CD4-positive, alpha-beta T cell treated with Interleukin-4 for 4 hours (primary cell): ENCODE results near the gene SNX24.
"Not testable (repeated sequence)": the region's sequence is repeated elsewhere in the genome, so short reads cannot be mapped to it uniquely, and the experiment has no call there.

Experiments used
- DNase-seq: peaks from one replicate; pipeline ENCODE4 v3.0.0-alpha.2; 2020

SNX24 gene

GRCh38 chr5:122874179-122874875, 28.9 kb downstream of the SNX24 start:
- no peak for DNase-seq

GRCh38 chr5:122877518-122877917, 32.1 kb downstream of the SNX24 start:
- no peak for DNase-seq

GRCh38 chr5:122879076-122879475, 33.7 kb downstream of the SNX24 start:
- no peak for DNase-seq

GRCh38 chr5:122880170-122880689, 34.8 kb downstream of the SNX24 start:
- no peak for DNase-seq

GRCh38 chr5:122880749-122881148, 35.3 kb downstream of the SNX24 start:
- no peak for DNase-seq

- no peak for DNase-seq
These were observed 37.4 kb downstream of the SNX24 start for GRCh38 chr5:122882831-122883230.

GRCh38 chr5:122885045-122885517, 39.7 kb downstream of the SNX24 start:
- no peak for DNase-seq

GRCh38 chr5:122885891-122886290, 40.5 kb downstream of the SNX24 start:
- DNase-seq, result no peak

GRCh38 chr5:122895141-122895540, 49.7 kb downstream of the SNX24 start:
- no peak for DNase-seq

- no peak for DNase-seq
These were observed 51.3 kb downstream of the SNX24 start for GRCh38 chr5:122896598-122897282.

- no peak for DNase-seq
These were observed 51.8 kb downstream of the SNX24 start for GRCh38 chr5:122897283-122897602.

GRCh38 chr5:122901346-122901745, 55.9 kb downstream of the SNX24 start:
- no peak for DNase-seq

GRCh38 chr5:122902263-122902662, 56.9 kb downstream of the SNX24 start:
- no peak for DNase-seq

- DNase-seq, result no peak
These were observed 61.4 kb downstream of the SNX24 start for GRCh38 chr5:122906768-122907167.

GRCh38 chr5:122907276-122907675, 61.9 kb downstream of the SNX24 start:
- DNase-seq, result no peak

- DNase-seq, result no peak
These were observed 62.7 kb downstream of the SNX24 start for GRCh38 chr5:122908108-122908507.

GRCh38 chr5:122908662-122909061, 63.2 kb downstream of the SNX24 start:
- no peak for DNase-seq

- DNase-seq, result no peak
These were observed 64.2 kb downstream of the SNX24 start for GRCh38 chr5:122909470-122910100.

GRCh38 chr5:122913436-122913835, 68.0 kb downstream of the SNX24 start:
- not testable (repeated sequence) for DNase-seq

GRCh38 chr5:122915717-122916461, 70.5 kb downstream of the SNX24 start:
- no peak for DNase-seq

- DNase-seq, result no peak
These were observed 71.1 kb downstream of the SNX24 start for GRCh38 chr5:122916490-122916889.

GRCh38 chr5:122919969-122920368, 74.6 kb downstream of the SNX24 start:
- no peak for DNase-seq

GRCh38 chr5:122921826-122922225, 76.4 kb downstream of the SNX24 start:
- no peak for DNase-seq
